GM10266 (cell line): ENCODE measurements around the gene PSENEN.

Experiments used
- DNase-seq: peaks from one replicate; pipeline ENCODE4 v3.0.0; 2012; ENCODE audit errors: extremely low spot score
- TF ChIP-seq, protein P1 (sequence below): IDR thresholded peaks from 2 replicates; pipeline ENCODE4 v1.5.1; 2012; ENCODE audit warnings: mild to moderate bottlenecking, low read depth; ENCODE audit not compliant: control insufficient read depth, insufficient read depth; ENCODE audit errors: missing control alignments

The PSENEN gene

DNA sequence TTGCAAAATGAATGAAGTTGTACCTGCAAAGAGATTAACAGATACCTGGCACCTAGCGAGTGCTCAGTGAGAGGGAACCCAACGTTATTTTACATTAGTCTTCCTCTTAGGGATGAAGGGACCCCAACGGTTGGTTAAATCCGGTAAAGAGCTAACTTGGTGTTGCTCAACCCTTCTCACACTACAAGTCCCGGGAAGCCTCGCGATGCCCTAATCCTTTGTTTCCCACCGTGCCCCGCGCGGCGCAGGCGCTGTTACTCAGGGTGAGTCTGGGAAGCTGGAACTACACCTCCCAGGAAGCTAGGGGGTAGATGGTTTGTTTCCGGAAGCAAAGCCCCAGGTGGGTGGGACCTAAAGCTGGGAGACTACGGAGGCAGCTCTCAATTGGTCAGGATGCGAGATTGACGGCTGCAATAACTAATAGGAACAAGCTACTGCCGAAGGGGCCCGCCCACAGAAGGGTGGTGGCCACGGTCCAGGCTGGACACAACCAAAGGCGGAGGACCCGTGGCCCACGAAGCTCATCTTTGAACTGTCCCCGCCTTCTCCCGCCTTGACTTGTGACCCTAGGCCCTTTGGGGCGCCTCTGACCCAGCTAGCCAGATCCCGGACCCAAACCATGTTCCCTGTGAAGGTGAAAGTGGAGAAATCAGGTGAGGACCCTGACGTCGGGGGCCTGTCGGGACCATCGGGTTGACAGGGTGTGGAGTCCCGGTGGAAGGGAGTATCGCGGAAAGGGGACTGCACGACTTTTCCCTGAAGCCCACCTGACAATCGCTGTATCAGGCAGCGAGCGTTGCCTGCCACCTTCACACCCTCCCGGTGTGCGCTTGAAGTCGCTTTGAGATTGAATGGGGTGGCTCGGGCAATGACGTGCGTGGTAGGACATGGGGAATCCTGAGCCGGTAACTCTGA is 2.9 kb downstream of the PSENEN start, which contains the start of gene LIN37:
LIN37 (plus strand) TSS at position 471 of the 915 bp plus-strand sequence; CDS start at position 620, 149 bp downstream.
- TF ChIP-seq, protein P1, sequence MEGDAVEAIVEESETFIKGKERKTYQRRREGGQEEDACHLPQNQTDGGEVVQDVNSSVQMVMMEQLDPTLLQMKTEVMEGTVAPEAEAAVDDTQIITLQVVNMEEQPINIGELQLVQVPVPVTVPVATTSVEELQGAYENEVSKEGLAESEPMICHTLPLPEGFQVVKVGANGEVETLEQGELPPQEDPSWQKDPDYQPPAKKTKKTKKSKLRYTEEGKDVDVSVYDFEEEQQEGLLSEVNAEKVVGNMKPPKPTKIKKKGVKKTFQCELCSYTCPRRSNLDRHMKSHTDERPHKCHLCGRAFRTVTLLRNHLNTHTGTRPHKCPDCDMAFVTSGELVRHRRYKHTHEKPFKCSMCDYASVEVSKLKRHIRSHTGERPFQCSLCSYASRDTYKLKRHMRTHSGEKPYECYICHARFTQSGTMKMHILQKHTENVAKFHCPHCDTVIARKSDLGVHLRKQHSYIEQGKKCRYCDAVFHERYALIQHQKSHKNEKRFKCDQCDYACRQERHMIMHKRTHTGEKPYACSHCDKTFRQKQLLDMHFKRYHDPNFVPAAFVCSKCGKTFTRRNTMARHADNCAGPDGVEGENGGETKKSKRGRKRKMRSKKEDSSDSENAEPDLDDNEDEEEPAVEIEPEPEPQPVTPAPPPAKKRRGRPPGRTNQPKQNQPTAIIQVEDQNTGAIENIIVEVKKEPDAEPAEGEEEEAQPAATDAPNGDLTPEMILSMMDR = no peak
- peak; percentile 94 for DNase-seq

DNA sequence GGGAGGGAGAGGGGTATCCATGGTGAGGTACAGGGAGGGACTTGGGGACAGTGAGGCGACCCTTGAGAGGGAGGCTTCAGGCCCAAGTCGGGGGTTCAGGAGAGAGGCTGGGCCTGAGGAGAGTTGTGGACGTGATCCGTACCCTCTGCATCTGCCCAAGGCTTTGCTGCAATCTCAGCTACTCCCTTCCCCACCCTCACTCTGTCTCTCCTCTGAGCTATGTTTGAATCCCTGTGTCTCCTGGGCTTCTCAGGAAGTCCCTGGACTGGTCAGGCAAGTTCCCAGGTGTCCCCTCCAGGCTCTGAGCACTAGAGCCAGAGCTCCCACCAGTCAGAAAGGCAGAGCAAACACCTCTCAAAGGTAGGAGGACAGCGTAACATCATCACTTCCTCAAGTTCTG is 4.7 kb downstream of the PSENEN start:
- DNase-seq = no peak
- TF ChIP-seq, protein P1 = no peak

DNA sequence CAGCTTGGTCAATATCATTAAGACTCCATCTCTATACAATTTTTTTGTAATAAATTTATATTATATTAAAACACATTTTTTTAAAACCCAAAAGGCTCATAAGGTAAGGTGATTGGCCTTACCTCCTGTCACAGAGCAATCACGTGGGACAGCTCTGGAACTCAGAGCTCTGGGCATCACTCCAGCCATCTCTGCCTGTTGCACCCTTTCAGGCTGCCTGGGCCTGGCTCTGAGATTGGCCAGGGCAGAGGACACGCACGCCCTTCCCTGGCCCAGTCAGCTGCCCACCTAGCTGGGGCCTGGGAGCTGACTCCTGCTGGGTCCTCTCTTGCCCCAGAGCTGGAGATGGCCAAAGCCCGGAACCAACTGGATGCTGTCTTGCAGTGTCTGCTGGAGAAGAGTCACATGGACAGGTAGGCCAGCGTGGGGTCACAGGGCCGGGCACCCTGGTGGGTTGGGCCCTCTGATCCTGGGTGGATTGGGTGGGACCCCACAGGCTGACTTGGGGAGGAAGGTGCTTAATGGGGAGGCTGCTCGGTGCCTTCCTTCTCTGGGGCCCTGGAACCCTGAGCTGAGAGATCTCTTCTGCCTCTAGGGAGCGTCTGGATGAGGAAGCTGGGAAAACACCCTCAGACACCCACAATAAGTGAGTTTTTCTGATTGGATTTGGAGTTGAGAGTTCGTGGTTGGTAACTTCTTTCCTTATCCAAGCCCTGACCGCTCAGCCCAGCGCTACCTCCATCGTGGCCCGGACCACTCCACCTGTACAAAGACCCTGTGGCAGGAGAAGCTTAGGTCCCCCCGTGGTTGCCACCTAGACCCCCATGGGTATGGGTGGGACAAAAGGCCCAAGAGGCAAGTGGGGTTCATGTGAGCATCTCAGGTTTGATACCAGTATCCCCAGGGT is 6.6 kb downstream of the PSENEN start:
- TF ChIP-seq, protein P1 = no peak
- no peak for DNase-seq

DNA sequence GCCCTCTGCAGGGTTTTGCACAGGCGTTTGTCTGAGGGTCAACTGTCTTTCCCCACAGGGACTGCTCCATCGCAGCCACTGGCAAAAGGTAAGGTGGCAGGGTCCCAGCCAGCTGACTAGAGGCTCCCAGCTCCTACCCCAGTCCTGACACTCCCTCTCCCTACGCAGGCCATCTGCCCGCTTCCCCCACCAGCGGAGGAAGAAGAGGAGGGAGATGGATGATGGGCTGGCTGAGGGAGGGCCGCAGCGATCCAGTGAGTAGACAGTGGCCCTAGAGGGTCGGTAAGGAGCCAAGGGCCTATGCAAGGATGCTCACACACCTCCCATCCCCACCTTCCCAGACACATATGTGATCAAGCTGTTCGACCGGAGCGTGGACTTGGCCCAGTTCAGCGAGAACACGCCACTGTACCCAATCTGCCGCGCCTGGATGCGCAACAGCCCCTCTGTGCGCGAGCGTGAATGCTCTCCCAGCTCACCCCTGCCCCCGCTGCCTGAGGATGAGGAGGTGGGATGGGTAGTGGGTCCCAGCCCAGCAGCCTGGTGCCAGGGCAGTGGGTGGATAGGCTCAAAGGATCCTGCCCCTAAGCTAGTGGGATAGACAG is 7.4 kb downstream of the PSENEN start:
- no peak for DNase-seq
- TF ChIP-seq, protein P1 = no peak

DNA sequence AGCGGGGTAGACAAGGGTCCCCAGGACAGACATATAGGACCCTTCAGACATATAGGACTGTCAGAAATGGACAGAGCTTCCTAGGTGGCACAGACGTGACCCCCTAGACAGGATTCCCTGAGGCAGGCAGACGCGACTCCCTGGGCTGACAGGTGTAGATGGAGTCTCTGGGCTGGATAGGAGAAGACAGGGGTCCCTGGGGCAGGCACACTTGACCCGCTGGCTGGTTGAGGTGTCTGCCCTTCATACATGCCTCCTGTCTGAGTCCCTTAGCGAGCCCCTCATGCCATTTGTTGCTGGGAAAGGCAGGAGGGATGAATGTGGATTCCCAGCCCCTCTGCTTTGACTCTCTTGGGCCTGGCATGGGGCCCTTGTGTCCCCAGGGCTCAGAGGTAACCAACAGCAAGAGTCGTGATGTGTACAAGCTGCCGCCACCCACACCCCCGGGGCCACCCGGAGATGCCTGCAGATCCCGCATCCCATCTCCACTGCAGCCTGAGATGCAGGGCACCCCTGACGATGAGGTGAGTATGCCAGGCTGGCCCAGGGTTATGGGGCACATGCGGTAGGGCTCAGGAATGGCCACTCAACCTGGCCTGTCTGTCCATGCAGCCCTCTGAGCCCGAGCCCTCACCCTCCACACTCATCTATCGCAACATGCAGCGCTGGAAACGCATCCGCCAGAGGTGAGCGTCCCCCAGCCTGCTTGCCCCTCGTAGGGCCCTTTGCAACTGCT is 8.4 kb downstream of the PSENEN start:
- TF ChIP-seq, protein P1 = no peak

DNA sequence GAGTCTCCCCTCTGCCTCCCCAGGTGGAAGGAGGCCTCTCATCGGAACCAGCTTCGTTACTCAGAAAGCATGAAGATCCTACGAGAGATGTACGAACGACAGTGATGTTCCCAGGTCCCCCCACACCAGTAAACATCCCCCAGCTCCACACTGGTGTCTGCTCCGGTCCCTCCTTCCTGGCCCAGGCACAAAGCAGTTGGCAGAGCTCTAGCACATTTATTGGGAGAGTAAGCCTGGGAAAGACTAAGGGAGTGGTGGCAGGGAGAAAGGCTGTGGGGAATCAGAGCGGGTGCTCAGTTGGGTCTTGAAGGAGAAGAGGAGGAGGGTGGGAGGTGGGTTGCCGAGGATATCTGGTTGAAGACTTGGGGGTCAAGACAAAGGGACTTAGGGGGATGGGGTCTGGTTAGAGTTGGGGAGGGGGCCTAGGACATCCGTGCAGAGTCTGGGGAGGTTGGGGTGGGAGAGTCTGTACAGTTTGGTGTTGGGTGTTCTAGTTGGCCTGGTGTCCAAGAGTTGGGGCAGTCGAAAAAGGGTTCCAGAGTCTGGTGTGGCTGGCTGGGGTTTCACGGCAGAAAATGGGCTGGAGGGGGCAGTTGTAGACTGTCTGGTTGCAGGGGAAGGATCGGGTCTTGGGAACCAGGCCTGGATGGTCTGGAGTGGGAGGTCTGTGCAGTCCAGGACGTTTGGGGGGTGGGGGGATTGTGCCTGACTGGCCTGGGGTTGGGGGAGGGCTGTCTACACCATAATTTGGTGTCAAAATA is 9.1 kb downstream of the PSENEN start:
- DNase-seq = no peak

More for the DNA sequence above, 8.4 kb downstream of the PSENEN start:
- DNase-seq = no peak

More for the DNA sequence above, 9.1 kb downstream of the PSENEN start:
- TF ChIP-seq, protein P1 = no peak
